Stomach (tissue), 9 donors: Measurements from ENCODE around the gene BOK. TPM values are rescaled to one million over a fixed set of nuclear protein-coding genes. Genes with fewer than 3 reads are reported as not detected.

Source experiments
- DNase-seq, 2 donors: peaks; one replicate each; pipeline versions ENCODE4 v3.0.0 to v3.0.0-alpha.2; 2013 to 2019
- H3K27ac ChIP-seq, 5 donors: fragments of 200-600 bp in 4 of 5; sonication (generic) in 4 of 5; one replicate each; pipeline ENCODE4 v1.5.1; 2013 to 2019; ENCODE audit warnings: mild to moderate bottlenecking in 1 of 5, moderate library complexity in 1 of 5
- H3K27me3 ChIP-seq, 3 donors: fragments of 200-600 bp; sonication (generic); one replicate each; pipeline ENCODE4 v1.5.1; 2017 to 2019; ENCODE audit warnings: mixed run types in 1 of 3
- H3K36me3 ChIP-seq, 4 donors: fragments of 200-600 bp; sonication (generic); 1 replicate in 3 of 4; 2 replicates in 1 of 4; pipeline ENCODE4 v1.5.1; 2016 to 2019
- H3K4me1 ChIP-seq, 4 donors: fragments of 200-600 bp; sonication (generic); one replicate each; pipeline ENCODE4 v1.5.1; 2016 to 2019
- H3K4me3 ChIP-seq, 4 donors: fragments of 200-600 bp; sonication (generic) in 3 of 4; one replicate each; pipeline ENCODE4 v1.5.1; 2016 to 2019; ENCODE audit warnings: mild to moderate bottlenecking in 1 of 4
- H3K9me3 ChIP-seq, 4 donors: fragments of 200-600 bp; sonication (generic); one replicate each; pipeline ENCODE4 v1.5.1; 2016 to 2019
- CTCF ChIP-seq, 7 experiments: fragments of 450-650 bp in 4 of 7; fragments of 200-600 bp in 3 of 7; sonication (generic) in 3 of 7; IDR thresholded peaks; one replicate each; pipeline ENCODE4 v1.5.1; 2016 to 2019; ENCODE audit warnings: antibody characterized with exemption in 7 of 7, control low read depth in 2 of 7, mild to moderate bottlenecking in 1 of 7
- EP300 ChIP-seq: sonication (generic); formaldehyde crosslinking; IDR thresholded peaks from one replicate; pipeline ENCODE4 v1.6.1; 2017; ENCODE audit warnings: antibody characterized with exemption
- POLR2A ChIP-seq, 4 donors: fragments of 450-650 bp; IDR thresholded peaks; one replicate each; pipeline ENCODE4 v1.6.1; 2016; ENCODE audit warnings: antibody characterized with exemption in 4 of 4, control low read depth in 2 of 4, mild to moderate bottlenecking in 1 of 4, moderate library complexity in 1 of 4
- POLR2AphosphoS5 ChIP-seq, 3 donors: sonication (generic); formaldehyde crosslinking; IDR thresholded peaks; one replicate each; pipeline ENCODE4 v1.6.1; 2016; ENCODE audit warnings: antibody characterized with exemption in 3 of 3
- WGBS, 5 donors: extraction: QIAGEN DNeasy Blood & Tissue Kit in 3 of 5; methylation state at CpG; one replicate each; pipeline versions ENCODE4 v1.1.5 to v1.1.7; 2013 to 2018; 5-methylcytosine and 5-hydroxymethylcytosine counted together
- intact Hi-C: fragments of 100-400 bp; cut with DNase I; formaldehyde crosslinking; loops from one replicate; pipeline ENCODE4 v1.15.1; 2023; ENCODE audit warnings: low total_unique reads
- polyA plus RNA-seq, 3 donors: library from polyadenylated mRNA; stranded (reverse); fragments of 200-250 nt; gene quantifications; one replicate each; pipeline ENCODE4 v1.2.3, GENCODE V29; 2013
- total RNA-seq, 5 donors: library from RNA; depleted of rRNA; stranded (reverse); fragments of >200 nt; gene quantifications; one replicate each; pipeline versions ENCODE4 v1.1.0 to v1.2.3, GENCODE V29; 2014 to 2016
- donor health status: healthy with polysubstance abuse.
- donor health status: Bipolar disorder and iron deficiency.
- donor health status: healthy.

Gene BOK
- total and polyA plus RNA-seq, 8 donors = 13.0 to 112 (median 36.1) TPM

- peak overlapping the region in 2 of 5 donors; percentile 13 to 86 for H3K27ac ChIP-seq
- H3K4me3 ChIP-seq = no peak overlapping the region
- H3K4me1 ChIP-seq = peaks cover 12 to 61% (median 52%) of the 10 kb centered on the region in 4 donors
- 73 to 81% (median 80%) methylated on average over 20 of the region's 20 CpGs for WGBS, 5 donors
- no peaks in the 10 kb centered on the region for H3K9me3 ChIP-seq
- TF ChIP-seq EP300 (no peak), POLR2A (IDR thresholded peaks at IDR 0.05) (no peak)
- intact Hi-C loops = no loop called here
- peak in 1 of 2 donors; percentile 22 for DNase-seq
- H3K27me3 ChIP-seq = no peaks in the 10 kb centered on the region
- peaks cover 0 to 7% (median 5%) of the 10 kb centered on the region in 4 donors for H3K36me3 ChIP-seq
These were observed 53.8 kb downstream of the BOK start for GRCh38 chr2:241612156-241613016.

DNA sequence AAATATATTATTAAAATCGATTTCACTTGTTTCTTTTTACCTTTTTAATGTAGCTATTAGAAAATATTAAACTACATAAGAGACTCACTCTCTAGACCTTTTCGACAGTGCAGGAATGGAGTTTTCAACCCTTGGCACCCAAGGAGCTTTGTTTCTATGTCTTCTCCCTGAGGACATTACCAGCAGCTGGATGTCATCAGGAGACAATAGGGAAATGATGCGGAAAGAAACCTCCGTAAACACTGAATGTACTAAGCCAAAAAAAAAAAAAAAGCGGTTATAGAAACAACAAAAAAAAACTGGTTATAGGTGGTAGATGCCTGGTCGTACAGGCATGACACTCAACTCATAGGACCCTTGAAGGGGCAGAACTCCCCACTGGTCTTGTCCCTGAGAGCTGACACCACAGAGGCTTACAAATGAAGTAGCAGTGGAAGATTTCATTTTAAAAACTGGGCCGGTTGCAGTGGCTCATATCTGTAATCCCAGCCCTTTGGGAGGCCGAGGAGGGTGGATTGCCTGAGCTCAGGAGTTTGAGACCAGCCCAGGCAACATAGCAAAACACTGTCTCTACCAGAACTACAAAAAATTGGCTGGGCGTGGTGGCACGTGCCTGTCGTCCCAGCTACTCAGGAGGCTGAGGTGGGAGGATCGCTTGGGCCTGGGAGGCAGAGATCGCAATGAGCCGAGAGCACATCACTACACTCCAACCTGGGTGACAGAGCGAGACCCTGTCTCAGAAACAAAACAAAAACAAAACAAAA is 54.7 kb downstream of the BOK start:
- Histone ChIP-seq H3K4me3 (no peak overlapping the region), H3K4me1 (peaks cover 19 to 68% (median 58%) of the 10 kb centered on the region in 4 donors), H3K9me3 (no peaks in the 10 kb centered on the region), H3K36me3 (peaks cover 0 to 5% (median under 1%) of the 10 kb centered on the region in 4 donors), H3K27ac (peak overlapping the region in 3 of 5 donors; percentile 13 to 50 (median 26)), H3K27me3 (no peaks in the 10 kb centered on the region)
- no peak for TF ChIP-seq CTCF (IDR thresholded peaks at IDR 0.05)
- no peak for TF ChIP-seq POLR2AphosphoS5 (IDR thresholded peaks at IDR 0.05)
- no peak for TF ChIP-seq EP300
- TF ChIP-seq POLR2A (IDR thresholded peaks at IDR 0.05) = no peak
- peak in 1 of 2 donors; percentile 45 for DNase-seq
- intact Hi-C loops = no loop called here
- 72 to 85% (median 81%) methylated on average over 15 of the region's 15 CpGs for WGBS, 5 donors

DNA sequence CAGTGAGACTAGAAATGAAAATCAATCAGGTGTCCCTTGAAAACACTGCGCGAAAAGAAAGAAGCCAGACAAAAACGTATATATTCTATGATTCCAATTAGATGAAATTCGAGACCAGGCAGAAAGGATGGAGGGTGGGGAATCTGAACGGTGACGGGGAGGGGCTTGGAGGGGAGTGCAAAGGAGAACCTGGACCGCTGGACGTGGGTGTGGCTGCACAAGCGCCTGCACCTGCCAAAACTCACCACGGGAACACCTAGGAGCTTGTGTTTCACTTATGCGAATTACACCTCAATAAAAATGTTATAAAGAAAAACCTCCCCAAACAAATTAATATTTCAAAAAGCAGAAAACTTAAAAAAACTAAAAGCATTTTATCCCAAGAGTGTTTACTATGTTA is 56.5 kb downstream of the BOK start:
- WGBS, 5 donors = 41 to 66% (median 52%) methylated on average over 11 of the region's 11 CpGs

DNA sequence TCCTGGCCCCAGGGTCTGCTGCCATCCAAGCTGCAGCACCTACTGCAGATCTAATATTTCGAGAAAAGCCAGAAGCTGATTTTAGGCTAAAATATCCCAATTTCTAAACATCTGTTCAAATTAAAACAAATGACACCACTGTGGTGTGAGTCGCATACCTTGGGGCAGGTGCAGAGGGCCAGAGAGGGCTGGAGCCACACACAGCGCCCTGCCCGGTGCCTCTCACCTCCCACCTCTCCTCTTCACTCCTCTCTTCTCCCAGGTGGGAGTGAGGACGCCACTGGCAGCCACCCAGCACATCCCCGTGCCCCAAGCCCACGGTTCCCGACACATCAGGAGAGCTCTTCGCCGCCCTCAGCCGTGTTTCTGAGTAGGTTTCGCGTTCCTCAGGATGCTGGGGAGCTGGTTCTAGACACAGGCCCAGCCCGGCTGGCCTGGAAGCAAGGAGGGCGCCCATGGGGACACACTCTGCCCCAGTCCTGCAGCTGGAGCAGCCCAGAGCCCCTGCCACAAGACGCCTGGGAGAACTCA is 57.0 kb downstream of the BOK start:
- Histone ChIP-seq H3K9me3 (no peaks in the 10 kb centered on the region), H3K36me3 (peaks cover 0 to 9% (median 3%) of the 10 kb centered on the region in 4 donors), H3K4me1 (peaks cover 16 to 53% (median 43%) of the 10 kb centered on the region in 4 donors), H3K4me3 (no peak overlapping the region), H3K27me3 (no peaks in the 10 kb centered on the region), H3K27ac (no peak overlapping the region)
- DNase-seq = no peak
- 90 to 94% (median 91%) methylated on average over 10 to 16 of the region's 16 CpGs for WGBS, 5 donors
- intact Hi-C loops = no loop called here
- TF ChIP-seq POLR2AphosphoS5 (IDR thresholded peaks at IDR 0.05) (no peak), POLR2A (IDR thresholded peaks at IDR 0.05) (no peak), EP300 (no peak), CTCF (IDR thresholded peaks at IDR 0.05) (no peak)

More for the DNA sequence above, 56.5 kb downstream of the BOK start:
- intact Hi-C loops = no loop called here
- H3K27ac ChIP-seq = no peak overlapping the region
- TF ChIP-seq CTCF (IDR thresholded peaks at IDR 0.05) = no peak
- no peak for TF ChIP-seq POLR2A (IDR thresholded peaks at IDR 0.05)
- TF ChIP-seq POLR2AphosphoS5 (IDR thresholded peaks at IDR 0.05) = no peak
- TF ChIP-seq EP300 = no peak
- H3K36me3 ChIP-seq = peaks cover 0 to 9% (median 3%) of the 10 kb centered on the region in 4 donors
- H3K9me3 ChIP-seq = no peaks in the 10 kb centered on the region
- H3K4me1 ChIP-seq = peaks cover 19 to 58% (median 48%) of the 10 kb centered on the region in 4 donors
- no peak for DNase-seq
- no peak overlapping the region for H3K4me3 ChIP-seq
- no peaks in the 10 kb centered on the region for H3K27me3 ChIP-seq
